KOPT-K1 (cell line): ENCODE results near the gene RFX4.
"Not testable (repeated sequence)": the region's sequence is repeated elsewhere in the genome, so short reads cannot be mapped to it uniquely, and the experiment has no call there.

Experiments used
- H3K27ac ChIP-seq: fragments of 200-600 bp; sonication (generic); 2 replicates; pipeline ENCODE4 v1.5.1; 2016; ENCODE audit warnings: antibody characterized with exemption, mild to moderate bottlenecking, low read depth, low read length; ENCODE audit not compliant: poor library complexity, severe bottlenecking
- H3K36me3 ChIP-seq: fragments of 200-600 bp; sonication (generic); 2 replicates; pipeline ENCODE4 v1.5.1; 2017; ENCODE audit warnings: antibody characterized with exemption, mild to moderate bottlenecking, low read length, moderate library complexity; ENCODE audit not compliant: insufficient read depth
- H3K9me3 ChIP-seq: fragments of 200-600 bp; sonication (generic); 2 replicates; pipeline ENCODE4 v1.5.1; 2017; ENCODE audit warnings: antibody characterized with exemption, low read length, mild to moderate bottlenecking; ENCODE audit not compliant: insufficient read depth, poor library complexity, severe bottlenecking

RFX4 gene

DNA sequence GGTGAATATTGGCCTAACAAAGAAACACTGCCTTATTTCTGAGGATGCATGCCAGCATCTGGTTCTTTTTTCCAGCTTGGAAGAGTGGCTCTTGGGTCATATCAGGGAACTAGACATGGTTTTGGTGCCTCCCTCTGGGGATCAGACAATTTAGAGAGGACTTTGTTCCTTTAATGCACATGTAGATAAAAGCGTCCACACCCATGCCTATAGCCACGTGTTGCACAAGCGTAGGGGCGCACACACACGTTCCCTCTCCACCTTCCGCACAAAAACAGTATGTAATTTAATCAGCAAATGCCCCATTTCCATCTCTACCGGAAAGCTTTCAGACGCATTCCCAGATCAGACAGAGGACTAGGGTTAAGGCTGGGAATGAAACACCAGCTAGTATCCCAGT, 130.0 kb downstream of the RFX4 start:
- H3K36me3 ChIP-seq, result no peaks in the 10 kb centered on the region
- H3K9me3 ChIP-seq, result no peaks in the 10 kb centered on the region
- H3K27ac ChIP-seq, result no peak overlapping the region

DNA sequence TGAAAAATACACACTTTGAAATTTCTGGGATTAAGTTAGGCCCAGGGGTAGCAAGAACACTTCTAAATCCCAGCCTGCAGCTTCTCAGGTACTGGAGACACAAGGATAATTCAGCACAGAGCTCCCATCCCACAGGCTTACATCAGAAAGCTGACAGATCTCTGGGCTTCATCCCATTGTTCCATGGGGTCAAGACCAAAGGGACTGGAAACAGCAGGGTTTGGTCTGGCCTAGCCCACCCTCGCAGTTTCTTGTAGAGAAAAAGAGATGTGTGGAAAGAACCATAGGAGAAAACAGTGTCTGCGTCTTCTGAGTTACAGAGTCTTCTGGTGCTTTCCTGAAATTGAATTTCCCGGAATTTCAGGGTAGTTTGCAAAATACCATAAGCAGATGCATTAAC, 132.1 kb downstream of the RFX4 start:
- no peaks in the 10 kb centered on the region for H3K36me3 ChIP-seq
- no peak overlapping the region for H3K27ac ChIP-seq
- no peaks in the 10 kb centered on the region for H3K9me3 ChIP-seq

DNA sequence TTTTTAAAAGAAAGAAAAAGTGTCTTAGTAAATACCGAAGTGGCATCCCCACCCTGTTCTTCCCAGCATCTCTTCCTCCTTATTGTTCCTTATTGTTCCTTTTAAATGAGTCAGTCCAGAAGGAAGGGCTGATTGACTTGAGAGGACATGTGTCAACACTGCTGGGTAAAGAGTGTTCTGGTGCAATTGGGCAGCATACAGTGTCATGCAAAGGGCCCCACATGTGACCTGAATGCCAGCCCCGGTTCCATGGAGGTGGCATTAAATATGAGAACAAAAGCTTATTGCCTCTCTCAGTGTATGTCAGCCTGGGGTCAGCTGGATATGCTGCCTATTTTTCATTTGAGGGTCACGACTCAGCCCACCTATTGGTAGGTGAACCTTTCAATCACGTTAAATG, 132.8 kb downstream of the RFX4 start:
- no peaks in the 10 kb centered on the region for H3K9me3 ChIP-seq
- no peaks in the 10 kb centered on the region for H3K36me3 ChIP-seq
- H3K27ac ChIP-seq, result no peak overlapping the region

DNA sequence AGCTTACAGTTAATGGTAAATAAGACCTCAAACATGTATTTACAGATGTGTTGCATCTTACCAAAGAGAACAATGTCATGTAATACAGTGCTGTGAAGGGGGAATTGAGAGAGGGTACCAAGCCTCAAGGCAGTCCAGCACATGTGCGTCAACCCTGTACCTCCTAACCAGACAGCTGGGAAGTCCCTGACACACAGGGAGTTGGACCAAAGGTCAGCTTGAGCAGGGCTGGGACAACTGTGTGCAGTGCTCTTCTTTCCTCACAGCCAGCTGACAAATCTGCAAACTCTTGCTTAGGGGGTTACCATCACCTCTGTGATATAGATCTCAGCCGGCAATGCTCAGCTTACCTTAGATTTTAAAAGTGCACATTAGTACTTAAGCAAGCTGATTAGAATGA, 134.9 kb downstream of the RFX4 start:
- no peaks in the 10 kb centered on the region for H3K36me3 ChIP-seq
- H3K27ac ChIP-seq, result no peak overlapping the region
- no peaks in the 10 kb centered on the region for H3K9me3 ChIP-seq

DNA sequence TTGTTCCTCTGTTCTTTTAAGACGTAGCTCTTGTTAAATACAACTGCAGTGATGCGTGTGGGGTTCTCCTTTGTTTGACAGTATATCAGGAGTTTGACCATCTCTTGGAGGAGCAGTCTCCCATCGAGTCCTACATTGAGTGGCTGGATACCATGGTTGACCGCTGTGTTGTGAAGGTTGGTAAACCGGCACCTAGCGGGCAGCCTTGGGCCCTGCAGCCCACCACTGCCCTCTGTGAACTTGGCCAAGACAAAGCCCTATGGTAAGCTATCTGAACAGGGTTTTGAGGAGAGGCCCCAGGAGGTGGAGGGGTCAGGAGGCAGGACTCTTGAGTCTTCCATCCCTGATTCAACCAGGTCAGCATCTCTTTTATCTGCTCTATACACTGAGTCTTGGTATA, 137.1 kb downstream of the RFX4 start:
- no peaks in the 10 kb centered on the region for H3K9me3 ChIP-seq
- H3K27ac ChIP-seq, result no peak overlapping the region
- H3K36me3 ChIP-seq, result no peaks in the 10 kb centered on the region

DNA sequence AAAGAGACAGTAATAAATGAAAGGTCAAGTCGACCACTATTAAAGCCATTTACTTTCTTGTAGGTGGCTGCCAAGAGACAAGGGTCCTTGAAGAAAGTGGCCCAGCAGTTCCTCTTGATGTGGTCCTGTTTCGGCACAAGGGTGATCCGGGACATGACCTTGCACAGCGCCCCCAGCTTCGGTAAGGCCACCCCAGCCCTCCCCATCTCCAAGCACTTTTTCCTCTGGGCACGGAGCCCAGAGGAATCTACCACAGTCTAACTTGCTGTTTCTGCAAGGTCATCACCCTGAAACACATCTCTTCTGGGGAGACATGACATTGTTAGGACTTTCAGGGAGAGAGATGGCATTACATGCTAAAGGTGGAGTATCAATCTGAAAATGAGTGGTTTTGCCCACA, 137.9 kb downstream of the RFX4 start:
- Histone ChIP-seq H3K9me3 (no peaks in the 10 kb centered on the region), H3K36me3 (no peaks in the 10 kb centered on the region), H3K27ac (no peak overlapping the region)

DNA sequence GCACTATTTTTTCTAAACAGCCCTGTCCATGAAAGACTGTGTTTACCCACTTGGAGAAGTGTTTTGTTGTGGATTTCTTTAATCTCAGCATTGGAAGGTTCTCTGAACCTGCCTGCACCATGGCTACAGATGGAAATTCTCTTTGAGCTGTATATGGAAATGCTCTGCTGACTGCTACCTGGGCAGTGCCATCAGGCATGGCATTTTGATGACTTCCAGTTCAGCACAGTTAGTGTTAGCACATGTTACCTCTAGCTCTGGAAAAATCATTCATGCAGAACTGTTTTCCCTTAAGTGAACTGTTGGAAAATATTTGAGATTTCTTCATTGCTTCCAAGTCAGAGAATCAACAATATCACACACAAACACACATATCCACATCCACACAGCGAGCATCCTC, 139.1 kb downstream of the RFX4 start:
- H3K36me3 ChIP-seq, result no peaks in the 10 kb centered on the region
- H3K27ac ChIP-seq, result no peak overlapping the region
- H3K9me3 ChIP-seq, result no peaks in the 10 kb centered on the region

DNA sequence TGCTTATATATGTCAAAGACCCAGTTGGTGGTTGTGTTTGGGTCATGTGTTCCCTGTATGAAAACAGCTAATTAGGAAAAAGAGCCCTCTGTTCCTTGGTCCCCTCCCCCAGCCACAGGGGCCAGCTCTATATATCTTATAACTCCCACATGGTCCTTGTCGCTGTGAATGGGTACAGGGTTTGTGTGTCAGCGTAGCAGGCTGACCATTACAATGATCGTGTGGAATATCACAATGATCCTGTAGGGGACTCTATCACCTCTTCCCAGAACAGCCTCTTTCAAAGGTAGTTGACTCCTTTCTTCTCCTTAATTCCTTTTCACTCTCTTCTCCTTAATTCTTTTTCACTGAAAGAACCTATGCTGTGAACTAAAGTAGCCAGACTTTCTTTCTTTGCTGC, 140.0 kb downstream of the RFX4 start:
- no peak overlapping the region for H3K27ac ChIP-seq
- H3K36me3 ChIP-seq, result no peaks in the 10 kb centered on the region
- no peaks in the 10 kb centered on the region for H3K9me3 ChIP-seq

DNA sequence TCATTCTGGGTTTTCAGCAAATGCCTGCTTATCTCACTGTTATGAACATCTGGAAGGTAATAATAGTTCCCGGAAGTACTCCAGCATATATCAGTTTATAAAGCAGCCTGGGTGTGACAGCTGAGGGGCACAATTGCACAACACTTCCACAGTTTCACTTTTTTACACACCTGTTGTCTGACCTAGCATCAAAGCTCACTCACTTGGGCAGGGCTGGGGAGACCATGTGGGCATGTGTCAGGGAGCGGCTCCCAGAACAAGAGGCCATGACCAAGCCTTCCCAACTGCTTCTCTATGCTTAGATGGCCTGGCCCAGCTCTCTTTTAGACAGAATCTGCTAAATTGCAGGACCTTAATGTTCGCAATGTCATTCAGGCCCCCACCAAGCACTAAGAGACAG, 140.6 kb downstream of the RFX4 start:
- Histone ChIP-seq H3K9me3 (no peaks in the 10 kb centered on the region), H3K27ac (no peak overlapping the region), H3K36me3 (no peaks in the 10 kb centered on the region)

DNA sequence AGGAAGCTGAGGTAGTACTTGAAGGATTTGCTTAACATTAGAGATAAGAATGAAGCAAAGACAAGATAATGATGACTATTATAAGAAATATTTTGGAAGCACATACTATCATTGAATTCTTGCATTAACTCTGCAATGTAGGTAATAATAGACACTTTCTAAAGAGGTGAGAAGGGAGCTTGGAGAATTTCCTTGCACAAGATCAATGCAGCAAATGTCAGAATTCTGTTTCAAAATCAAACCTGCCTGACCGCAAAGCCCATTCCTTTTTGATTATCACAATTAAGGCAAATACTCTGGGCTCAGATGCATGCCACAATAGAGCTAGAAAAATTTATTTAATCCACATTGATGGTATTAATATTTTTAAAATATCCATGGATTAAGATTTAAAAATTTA, 141.3 kb downstream of the RFX4 start:
- Histone ChIP-seq H3K9me3 (no peaks in the 10 kb centered on the region), H3K27ac (no peak overlapping the region), H3K36me3 (no peaks in the 10 kb centered on the region)

DNA sequence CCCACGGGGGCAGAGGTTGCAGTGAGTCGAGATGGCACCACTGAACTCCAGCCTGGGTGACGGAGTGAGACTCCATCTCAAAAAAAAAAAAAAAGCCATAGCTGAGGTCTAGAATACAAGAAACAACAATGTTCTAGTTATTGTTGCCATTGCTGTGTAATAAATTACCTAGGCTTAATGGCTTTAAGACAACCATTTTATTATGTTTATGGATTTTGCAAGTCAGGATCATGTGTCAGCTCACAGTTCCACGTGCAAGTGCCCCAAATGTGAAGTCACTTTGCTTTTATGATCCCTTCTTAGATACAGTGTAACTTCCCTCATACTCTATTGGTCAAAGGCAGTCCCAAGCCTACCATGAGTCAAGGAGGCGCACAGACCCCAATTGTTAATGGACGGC, 142.1 kb downstream of the RFX4 start:
- Histone ChIP-seq H3K27ac (no peak overlapping the region), H3K36me3 (no peaks in the 10 kb centered on the region), H3K9me3 (no peaks in the 10 kb centered on the region)

DNA sequence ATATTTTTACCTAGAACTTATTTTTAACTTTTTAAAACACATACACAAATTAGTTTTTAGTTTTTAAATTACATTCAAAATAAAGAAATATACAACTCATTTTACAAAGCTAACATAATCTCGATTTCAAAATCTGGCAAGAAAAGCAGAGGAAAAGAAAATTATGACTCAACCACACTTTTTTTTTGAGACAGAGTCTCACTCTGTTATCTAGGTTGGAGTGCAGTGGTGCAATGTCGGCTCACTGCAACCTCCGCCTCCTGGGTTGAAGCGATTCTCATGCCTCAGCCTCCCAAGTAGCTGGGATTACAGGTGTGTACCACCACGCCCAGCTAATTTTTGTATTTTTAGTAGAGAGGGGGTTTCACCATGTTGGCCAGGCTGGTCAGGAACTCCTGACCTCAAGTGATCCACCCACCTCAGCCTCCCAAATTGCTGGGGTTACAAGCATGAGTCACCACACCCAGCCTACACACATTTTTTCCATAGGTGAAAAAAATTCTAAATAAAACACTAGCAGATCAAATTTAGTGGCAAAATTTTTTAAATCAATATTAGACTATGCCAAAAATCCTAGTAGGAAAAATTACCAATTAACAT, 143.9 kb downstream of the RFX4 start:
- H3K9me3 ChIP-seq, H3K27ac ChIP-seq, H3K36me3 ChIP-seq: not testable (repeated sequence)

DNA sequence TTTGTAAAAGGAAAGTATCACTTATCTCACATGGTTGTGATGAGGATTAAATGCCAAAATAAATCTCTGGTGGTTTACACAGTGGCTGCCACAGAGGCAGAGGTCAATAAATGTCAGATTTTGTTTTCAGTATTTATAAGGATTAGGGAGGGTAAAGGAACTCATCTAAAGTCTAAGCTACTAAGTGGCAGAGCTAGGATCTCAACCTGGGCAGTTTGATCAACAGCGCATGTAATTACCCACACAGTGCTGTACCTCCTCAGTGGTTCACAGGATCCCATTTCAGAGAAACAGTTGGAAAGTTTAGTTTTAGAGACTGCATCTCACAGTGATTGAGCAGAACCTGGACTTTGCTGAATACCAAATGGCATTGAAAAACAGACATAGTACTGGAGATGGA, 146.8 kb downstream of the RFX4 start:
- Histone ChIP-seq H3K36me3 (no peaks in the 10 kb centered on the region), H3K27ac (no peak overlapping the region), H3K9me3 (no peaks in the 10 kb centered on the region)

DNA sequence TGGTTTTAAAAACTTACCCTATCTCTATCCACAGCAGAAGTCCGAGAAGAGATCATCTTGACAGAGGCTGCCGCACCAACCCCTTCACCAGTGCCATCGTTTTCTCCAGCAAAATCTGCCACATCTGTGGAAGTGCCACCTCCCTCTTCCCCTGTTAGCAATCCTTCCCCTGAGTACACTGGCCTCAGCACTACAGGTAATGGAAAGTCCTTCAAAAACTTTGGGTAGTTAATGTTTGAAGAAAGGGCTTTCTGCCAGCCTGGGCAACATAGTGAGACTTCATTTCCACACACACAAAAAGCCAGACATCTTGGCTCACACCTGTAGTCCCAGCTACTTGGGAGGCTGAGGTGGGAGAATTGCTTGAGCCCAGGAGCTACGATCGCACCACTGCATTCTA, 150.1 kb downstream of the RFX4 start:
- H3K27ac ChIP-seq, result no peak overlapping the region
- H3K36me3 ChIP-seq, result no peaks in the 10 kb centered on the region

DNA sequence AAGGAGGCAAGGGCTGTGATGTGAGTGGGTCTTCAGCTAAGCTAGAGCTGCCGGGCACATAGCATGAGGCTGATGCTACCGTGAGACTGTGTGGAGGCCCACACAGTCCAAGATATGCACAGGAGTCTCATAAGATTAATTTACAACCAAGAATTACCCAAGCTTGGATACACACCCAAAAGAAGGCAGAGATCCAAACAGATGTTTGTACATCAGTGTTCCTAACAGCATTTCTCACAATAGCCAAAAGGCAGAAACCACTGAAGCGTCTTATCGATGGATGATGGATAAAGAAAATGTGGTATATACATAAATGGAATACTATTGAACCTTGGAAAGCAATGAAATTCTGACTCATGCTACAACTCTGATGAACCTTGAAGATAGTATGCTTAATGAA, 150.9 kb downstream of the RFX4 start:
- H3K9me3 ChIP-seq, result no peaks in the 10 kb centered on the region
- H3K36me3 ChIP-seq, result no peaks in the 10 kb centered on the region
- H3K27ac ChIP-seq, result no peak overlapping the region

More for the DNA sequence above, 150.1 kb downstream of the RFX4 start:
- no peaks in the 10 kb centered on the region for H3K9me3 ChIP-seq

DNA sequence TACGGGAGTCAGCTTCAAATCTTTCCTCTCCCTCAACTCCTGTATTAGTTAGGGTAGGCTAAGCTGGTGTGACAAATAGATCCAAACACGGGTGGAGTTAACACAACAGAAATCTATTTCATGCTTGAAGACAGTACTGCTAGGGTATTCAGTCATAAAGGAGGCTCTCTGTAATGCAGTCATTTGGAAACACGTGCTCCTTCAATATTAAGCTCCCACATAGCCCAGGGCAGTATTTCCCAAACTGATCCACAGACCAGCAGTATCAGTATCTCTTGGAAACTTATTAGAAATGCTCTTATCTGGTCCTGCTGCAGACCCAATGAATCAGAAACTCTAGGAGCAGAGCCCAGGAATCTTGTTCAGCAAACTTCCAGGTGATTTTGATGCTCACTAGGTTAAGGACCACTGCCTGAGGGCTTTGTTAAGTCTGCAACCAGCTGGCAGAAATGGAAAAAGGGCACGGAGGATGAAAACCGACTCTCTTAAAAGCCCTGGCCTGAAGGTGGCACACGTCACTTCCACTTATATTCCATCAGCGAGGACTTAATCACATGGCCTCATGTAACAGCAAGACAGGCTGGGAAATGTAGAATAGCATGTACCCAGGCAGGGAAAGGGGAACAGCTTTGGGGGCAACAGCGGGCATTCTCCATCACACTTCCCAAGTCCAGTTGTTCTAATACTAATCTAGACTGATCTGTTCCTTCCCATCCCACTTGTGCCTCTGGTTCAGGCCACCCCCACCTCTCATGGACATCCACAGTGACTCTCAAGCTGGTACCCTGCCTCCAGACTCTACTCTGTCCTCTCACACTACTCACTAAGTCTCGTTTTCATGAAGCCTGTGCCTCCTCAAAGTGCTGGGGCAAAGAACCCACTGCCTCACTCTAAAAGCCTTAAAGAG, 153.5 kb downstream of the RFX4 start:
- H3K9me3 ChIP-seq, result no peaks in the 10 kb centered on the region
- no peaks in the 10 kb centered on the region for H3K36me3 ChIP-seq
- no peak overlapping the region for H3K27ac ChIP-seq
